Ishikawa (cell line): Measurements from ENCODE around the gene ZNF582.

ENCODE experiments used
- CEBPB ChIP-seq: IDR thresholded peaks from 2 replicates; pipeline ENCODE4 v1.6.1; 2012
- CREB1 ChIP-seq: IDR thresholded peaks from 2 replicates; pipeline ENCODE4 v1.6.1; 2012; ENCODE audit warnings: low read depth
- EGR1 ChIP-seq: IDR thresholded peaks from 2 replicates; pipeline ENCODE4 v1.6.1; 2012
- EP300 ChIP-seq: IDR thresholded peaks from 2 replicates; pipeline ENCODE4 v1.6.1; 2012; ENCODE audit warnings: borderline replicate concordance
- MAX ChIP-seq: IDR thresholded peaks from 2 replicates; pipeline ENCODE4 v1.6.1; 2012
- NFIC ChIP-seq: IDR thresholded peaks from 2 replicates; pipeline ENCODE4 v1.6.1; 2012
- RAD21 ChIP-seq: IDR thresholded peaks from 2 replicates; pipeline ENCODE4 v1.6.1; 2012; ENCODE audit warnings: low read depth
- REST ChIP-seq: IDR thresholded peaks from 2 replicates; pipeline ENCODE4 v1.6.1; 2012; ENCODE audit warnings: low read depth, mild to moderate bottlenecking
- TAF1 ChIP-seq: IDR thresholded peaks from 2 replicates; pipeline ENCODE4 v1.6.1; 2012; ENCODE audit warnings: low read depth, mild to moderate bottlenecking
- TCF12 ChIP-seq: IDR thresholded peaks from 2 replicates; pipeline ENCODE4 v1.6.1; 2012; ENCODE audit warnings: low read depth
- USF1 ChIP-seq: IDR thresholded peaks from 2 replicates; pipeline ENCODE4 v1.6.1; 2012
- YY1 ChIP-seq: IDR thresholded peaks from 2 replicates; pipeline ENCODE4 v1.6.1; 2012; ENCODE audit warnings: low read depth
- ZBTB7A ChIP-seq: IDR thresholded peaks from 2 replicates; pipeline ENCODE4 v1.6.1; 2012; ENCODE audit warnings: low read depth

- TF ChIP-seq EP300 (no peak), RAD21 (peak; percentile 37; the same call in 1 of the 2 replicates), EGR1 (no peak), YY1 (peak; percentile 82), ZBTB7A (peak; percentile 100), TAF1 (no peak), REST (no peak), NFIC (no peak), TCF12 (no peak), CEBPB (no peak), CREB1 (0 out of 2 replicates have a peak, but pooled peaks have one; percentile 10), USF1 (no peak), MAX (peak; percentile 40)
Measured at GRCh38 chr19:56393119-56394012, at the start of gene ZNF582.
